Measurements from ENCODE around the gene CCDC88C.
A peak's percentile ranks its signal among the peaks of the same experiment; 100 is the strongest.

Gene CCDC88C

GRCh38 chr14:91354221-91354916 lies 63.3 kb downstream of the CCDC88C start:
- no peak overlapping the region for H3K23ac ChIP-seq (ENCODE audit: low read length in 2 of 2)
- H3K4me1 ChIP-seq (ENCODE audit: control insufficient read depth, insufficient read depth, low read depth, low read length) = peaks cover 10% of the 10 kb centered on the region
- no peak for DNase-seq
- H2BK12ac ChIP-seq (ENCODE audit: low read length in 2 of 2) = no peak overlapping the region
- H3K27me3 ChIP-seq (ENCODE audit: control insufficient read depth in 1 of 2, insufficient read depth in 1 of 2, low read length in 2 of 2) = peaks cover 4 to 82% of the 10 kb centered on the region in 2 experiments
- no peak overlapping the region for H3K14ac ChIP-seq (ENCODE audit: low read length in 2 of 2)
- no peak overlapping the region for H4K8ac ChIP-seq (ENCODE audit: low read length)
- H3K9me3 ChIP-seq (ENCODE audit: control insufficient read depth, low read length) = no peaks in the 10 kb centered on the region
- H2AFZ ChIP-seq (ENCODE audit: low read depth, low read length) = no peak overlapping the region
- no peak overlapping the region for H2BK15ac ChIP-seq (ENCODE audit: low read depth, poor library complexity, severe bottlenecking)
- no peak overlapping the region for H2BK120ac ChIP-seq (ENCODE audit: low read depth, low read length)
- H2BK5ac ChIP-seq (ENCODE audit: low read depth, low read length, poor library complexity, severe bottlenecking) = no peak overlapping the region
- H3K36me3 ChIP-seq (ENCODE audit: control insufficient read depth in 1 of 2, insufficient read depth in 2 of 2, low read depth in 1 of 2, low read length in 2 of 2) = peaks cover 0 to 4% of the 10 kb centered on the region in 2 experiments
- H4K91ac ChIP-seq (ENCODE audit: low read length) = no peak overlapping the region
- no peak overlapping the region for H3K4ac ChIP-seq (ENCODE audit: low read depth in 1 of 2, low read length in 2 of 2)
- H2AK5ac ChIP-seq (ENCODE audit: low read length, severe bottlenecking) = no peak overlapping the region
- H3K9ac ChIP-seq (ENCODE audit: low read length) = peak overlapping the region; percentile 40
- no peaks in the 10 kb centered on the region for H3K79me1 ChIP-seq (replicated peaks; ENCODE audit: low read length, poor library complexity, severe bottlenecking)
- H3K4me2 ChIP-seq (ENCODE audit: low read length, poor library complexity, severe bottlenecking) = no peak overlapping the region
- 89% methylated on average over 13 of the region's 14 CpGs for WGBS
- H3K4me3 ChIP-seq (ENCODE audit: insufficient read depth in 1 of 2, low read depth in 1 of 2, low read length in 2 of 2) = no peak overlapping the region
- H3K18ac ChIP-seq (ENCODE audit: low read depth in 1 of 2, low read length in 2 of 2) = no peak overlapping the region
- H3K27ac ChIP-seq (ENCODE audit: low read length, poor library complexity, severe bottlenecking) = no peak overlapping the region

- Histone ChIP-seq H3K9ac (ENCODE audit: low read length) (peak overlapping the region; percentile 17), H3K4me3 (ENCODE audit: insufficient read depth in 1 of 2, low read depth in 1 of 2, low read length in 2 of 2) (no peak overlapping the region), H3K27me3 (ENCODE audit: control insufficient read depth in 1 of 2, insufficient read depth in 1 of 2, low read length in 2 of 2) (peaks cover 4 to 72% of the 10 kb centered on the region in 2 experiments), H2BK12ac (ENCODE audit: low read length in 2 of 2) (no peak overlapping the region), H2BK120ac (ENCODE audit: low read depth, low read length) (no peak overlapping the region), H2AK5ac (ENCODE audit: low read length, severe bottlenecking) (no peak overlapping the region), H3K4me1 (ENCODE audit: control insufficient read depth, insufficient read depth, low read depth, low read length) (peaks cover 10% of the 10 kb centered on the region), H2BK5ac (ENCODE audit: low read depth, low read length, poor library complexity, severe bottlenecking) (no peak overlapping the region), H2AFZ (ENCODE audit: low read depth, low read length) (no peak overlapping the region), H4K8ac (ENCODE audit: low read length) (no peak overlapping the region), H3K79me1 (replicated peaks; ENCODE audit: low read length, poor library complexity, severe bottlenecking) (no peaks in the 10 kb centered on the region), H3K4ac (ENCODE audit: low read depth in 1 of 2, low read length in 2 of 2) (no peak overlapping the region), H3K23ac (ENCODE audit: low read length in 2 of 2) (no peak overlapping the region), H4K91ac (ENCODE audit: low read length) (no peak overlapping the region), H3K36me3 (ENCODE audit: control insufficient read depth in 1 of 2, insufficient read depth in 2 of 2, low read depth in 1 of 2, low read length in 2 of 2) (no peaks in the 10 kb centered on the region), H3K18ac (ENCODE audit: low read depth in 1 of 2, low read length in 2 of 2) (no peak overlapping the region), H3K9me3 (ENCODE audit: control insufficient read depth, low read length) (no peaks in the 10 kb centered on the region), H2BK15ac (ENCODE audit: low read depth, poor library complexity, severe bottlenecking) (no peak overlapping the region), H3K14ac (ENCODE audit: low read length in 2 of 2) (no peak overlapping the region), H3K4me2 (ENCODE audit: low read length, poor library complexity, severe bottlenecking) (no peak overlapping the region), H3K27ac (ENCODE audit: low read length, poor library complexity, severe bottlenecking) (no peak overlapping the region)
- WGBS = 83% methylated on average over 17 of the region's 17 CpGs
- no peak for DNase-seq
Measured at GRCh38 chr14:91352728-91353692, 64.6 kb downstream of the CCDC88C start.

- H3K27ac ChIP-seq (ENCODE audit: low read length, poor library complexity, severe bottlenecking) = no peak overlapping the region
- H3K23ac ChIP-seq (ENCODE audit: low read length in 2 of 2) = no peak overlapping the region
- H3K14ac ChIP-seq (ENCODE audit: low read length in 2 of 2) = no peak overlapping the region
- H3K4me3 ChIP-seq (ENCODE audit: insufficient read depth in 1 of 2, low read depth in 1 of 2, low read length in 2 of 2) = peak overlapping the region in 1 of 2 experiments; percentile 24
- H3K18ac ChIP-seq (ENCODE audit: low read depth in 1 of 2, low read length in 2 of 2) = no peak overlapping the region
- no peak overlapping the region for H2BK12ac ChIP-seq (ENCODE audit: low read length in 2 of 2)
- H3K9me3 ChIP-seq (ENCODE audit: control insufficient read depth, low read length) = no peaks in the 10 kb centered on the region
- no peak overlapping the region for H2BK5ac ChIP-seq (ENCODE audit: low read depth, low read length, poor library complexity, severe bottlenecking)
- H4K8ac ChIP-seq (ENCODE audit: low read length) = no peak overlapping the region
- H3K4me2 ChIP-seq (ENCODE audit: low read length, poor library complexity, severe bottlenecking) = no peak overlapping the region
- H2BK120ac ChIP-seq (ENCODE audit: low read depth, low read length) = no peak overlapping the region
- 71% methylated on average over 19 of the region's 19 CpGs for WGBS
- DNase-seq = no peak
- H3K4ac ChIP-seq (ENCODE audit: low read depth in 1 of 2, low read length in 2 of 2) = peak overlapping the region in 1 of 2 experiments; percentile 28
- peaks cover 10% of the 10 kb centered on the region for H3K4me1 ChIP-seq (ENCODE audit: control insufficient read depth, insufficient read depth, low read depth, low read length)
- H3K36me3 ChIP-seq (ENCODE audit: control insufficient read depth in 1 of 2, insufficient read depth in 2 of 2, low read depth in 1 of 2, low read length in 2 of 2) = no peaks in the 10 kb centered on the region
- no peak overlapping the region for H4K91ac ChIP-seq (ENCODE audit: low read length)
- H2AFZ ChIP-seq (ENCODE audit: low read depth, low read length) = no peak overlapping the region
- H3K27me3 ChIP-seq (ENCODE audit: control insufficient read depth in 1 of 2, insufficient read depth in 1 of 2, low read length in 2 of 2) = peaks cover 0 to 65% of the 10 kb centered on the region in 2 experiments
- H2BK15ac ChIP-seq (ENCODE audit: low read depth, poor library complexity, severe bottlenecking) = no peak overlapping the region
- H3K9ac ChIP-seq (ENCODE audit: low read length) = peak overlapping the region; percentile 17
- H3K79me1 ChIP-seq (replicated peaks; ENCODE audit: low read length, poor library complexity, severe bottlenecking) = no peaks in the 10 kb centered on the region
- no peak overlapping the region for H2AK5ac ChIP-seq (ENCODE audit: low read length, severe bottlenecking)
Measured at GRCh38 chr14:91352053-91352452, 65.6 kb downstream of the CCDC88C start.

GRCh38 chr14:91351512-91351862 lies 66.1 kb downstream of the CCDC88C start:
- Histone ChIP-seq H4K8ac (ENCODE audit: low read length) (no peak overlapping the region), H3K9ac (ENCODE audit: low read length) (no peak overlapping the region), H3K27me3 (ENCODE audit: control insufficient read depth in 1 of 2, insufficient read depth in 1 of 2, low read length in 2 of 2) (peaks cover 0 to 65% of the 10 kb centered on the region in 2 experiments), H3K4me2 (ENCODE audit: low read length, poor library complexity, severe bottlenecking) (no peak overlapping the region), H3K4me1 (ENCODE audit: control insufficient read depth, insufficient read depth, low read depth, low read length) (peaks cover 10% of the 10 kb centered on the region), H3K79me1 (replicated peaks; ENCODE audit: low read length, poor library complexity, severe bottlenecking) (no peaks in the 10 kb centered on the region), H3K18ac (ENCODE audit: low read depth in 1 of 2, low read length in 2 of 2) (no peak overlapping the region), H2BK15ac (ENCODE audit: low read depth, poor library complexity, severe bottlenecking) (no peak overlapping the region), H2BK120ac (ENCODE audit: low read depth, low read length) (no peak overlapping the region), H4K91ac (ENCODE audit: low read length) (no peak overlapping the region), H3K4me3 (ENCODE audit: insufficient read depth in 1 of 2, low read depth in 1 of 2, low read length in 2 of 2) (no peak overlapping the region), H2AFZ (ENCODE audit: low read depth, low read length) (no peak overlapping the region), H3K23ac (ENCODE audit: low read length in 2 of 2) (no peak overlapping the region), H3K36me3 (ENCODE audit: control insufficient read depth in 1 of 2, insufficient read depth in 2 of 2, low read depth in 1 of 2, low read length in 2 of 2) (no peaks in the 10 kb centered on the region), H2BK5ac (ENCODE audit: low read depth, low read length, poor library complexity, severe bottlenecking) (no peak overlapping the region), H3K27ac (ENCODE audit: low read length, poor library complexity, severe bottlenecking) (no peak overlapping the region), H3K9me3 (ENCODE audit: control insufficient read depth, low read length) (no peaks in the 10 kb centered on the region), H2AK5ac (ENCODE audit: low read length, severe bottlenecking) (no peak overlapping the region), H3K4ac (ENCODE audit: low read depth in 1 of 2, low read length in 2 of 2) (no peak overlapping the region), H3K14ac (ENCODE audit: low read length in 2 of 2) (no peak overlapping the region), H2BK12ac (ENCODE audit: low read length in 2 of 2) (no peak overlapping the region)
- WGBS = 86% methylated on average over 10 of the region's 10 CpGs
- no peak for DNase-seq

Measured in mesenchymal stem cell (in vitro differentiated cells and primary cell).